Fibroblast of lung (primary cell): ENCODE results near the gene TRPM5. TPM values are rescaled to one million over a fixed set of nuclear protein-coding genes. Genes with fewer than 3 reads are reported as not detected.
A peak's percentile ranks its signal among the peaks of the same experiment; 100 is the strongest.

Experiments used
- DNase-seq, 2 donors: peaks; one replicate each; pipeline versions ENCODE4 v3.0.0 to v3.0.0-alpha.2; 2010; ENCODE audit warnings: low read depth in 2 of 2
- H2AFZ ChIP-seq: 2 replicates; pipeline ENCODE4 v1.5.1; 2012; ENCODE audit warnings: low read length, control low read depth, inconsistent platforms
- H3K27ac ChIP-seq: 2 replicates; pipeline ENCODE4 v1.5.1; 2011; ENCODE audit warnings: low read length, control low read depth; ENCODE audit not compliant: insufficient read depth
- H3K27me3 ChIP-seq: 2 replicates; pipeline ENCODE4 v1.5.1; 2011; ENCODE audit warnings: mild to moderate bottlenecking, low read length; ENCODE audit not compliant: control insufficient read depth, insufficient read depth
- H3K36me3 ChIP-seq: 2 replicates; pipeline ENCODE4 v1.5.1; 2011; ENCODE audit warnings: low read length; ENCODE audit not compliant: control insufficient read depth, insufficient read depth
- H3K4me1 ChIP-seq: 2 replicates; pipeline ENCODE4 v1.5.1; 2011; ENCODE audit warnings: low read length; ENCODE audit not compliant: control insufficient read depth, insufficient read depth; ENCODE audit errors: extremely low read depth
- H3K4me2 ChIP-seq: 2 replicates; pipeline ENCODE4 v1.5.1; 2011; ENCODE audit warnings: low read length, control low read depth; ENCODE audit not compliant: insufficient read depth; ENCODE audit errors: extremely low read depth
- H3K4me3 ChIP-seq, 4 experiments: fragments of 200-600 bp in 1 of 4; sonication (generic) in 1 of 4; replicated peaks in 1 of 4; 2 replicates each; pipeline ENCODE4 v1.5.1; 2011 to 2016; ENCODE audit warnings: low read length in 4 of 4, low read depth in 3 of 4, mild to moderate bottlenecking in 3 of 4, control low read depth in 2 of 4, inconsistent platforms in 1 of 4, mixed read lengths in 1 of 4; ENCODE audit not compliant: insufficient read depth in 1 of 4; ENCODE audit errors: control extremely low read depth in 1 of 4
- H3K79me2 ChIP-seq: 2 replicates; pipeline ENCODE4 v1.5.1; 2012; ENCODE audit warnings: mild to moderate bottlenecking, low read length, inconsistent platforms; ENCODE audit not compliant: control insufficient read depth, insufficient read depth
- H3K9ac ChIP-seq: 2 replicates; pipeline ENCODE4 v1.5.1; 2011; ENCODE audit warnings: mild to moderate bottlenecking, low read length, control low read depth; ENCODE audit not compliant: insufficient read depth
- H3K9me3 ChIP-seq: 2 replicates; pipeline ENCODE4 v1.5.1; 2012; ENCODE audit warnings: low read depth, low read length; ENCODE audit not compliant: control insufficient read depth, insufficient read depth
- H4K20me1 ChIP-seq: 2 replicates; pipeline ENCODE4 v1.5.1; 2011; ENCODE audit warnings: low read length; ENCODE audit not compliant: control insufficient read depth, insufficient read depth; ENCODE audit errors: extremely low read depth
- CTCF ChIP-seq, 2 donors: IDR thresholded peaks in 1 of 2; conservative IDR thresholded peaks in 1 of 2; 1 replicate in 1 of 2; 2 replicates in 1 of 2; pipeline ENCODE4 v1.5.1; 2011 to 2012; ENCODE audit warnings: low read length in 2 of 2, control low read depth in 1 of 2, inconsistent platforms in 1 of 2, low read depth in 1 of 2, mild to moderate bottlenecking in 1 of 2
- EZH2 ChIP-seq: IDR thresholded peaks from 2 replicates; pipeline ENCODE4 v1.5.1; 2012; ENCODE audit warnings: low read length, control low read depth, mild to moderate bottlenecking; ENCODE audit errors: missing control alignments
- polyA plus RNA-seq, 2 donors: library from polyadenylated mRNA; depleted of rRNA in 1 of 2; stranded (reverse) in 1 of 2; unstranded in 1 of 2; fragments of >200 nt; gene quantifications; 2 replicates each; pipeline ENCODE4 v1.2.1, GENCODE V29; 2011 to 2012; ENCODE audit warnings: missing spikeins in 1 of 2
- total RNA-seq: library from RNA; depleted of rRNA; stranded (reverse); fragments of >200 nt; gene quantifications from 2 replicates; pipeline ENCODE4 v1.2.1, GENCODE V29; 2014

TRPM5 gene
- total and polyA plus RNA-seq, 2 donors (not counting 1 experiment from before 2014, with no cell fraction given): not detected

- Histone ChIP-seq H4K20me1 (no peaks in the 10 kb centered on the region), H3K4me1 (no peaks in the 10 kb centered on the region), H3K4me3 (no peak overlapping the region), H3K9me3 (no peaks in the 10 kb centered on the region), H2AFZ (no peak overlapping the region), H3K27me3 (no peaks in the 10 kb centered on the region), H3K27ac (no peak overlapping the region), H3K4me2 (no peak overlapping the region), H3K9ac (no peak overlapping the region), H3K79me2 (no peaks in the 10 kb centered on the region), H3K36me3 (no peaks in the 10 kb centered on the region)
- DNase-seq: peak; percentile 14 to 45
- peak; percentile 72 to 87 for TF ChIP-seq CTCF (conservative IDR thresholded peaks at IDR 0.05 in 1 of 2, IDR thresholded peaks at IDR 0.05 in 1 of 2; ENCODE audit: low read depth in 1 of 2, low read length in 2 of 2)
- no peak for TF ChIP-seq EZH2
Measured at GRCh38 chr11:2428322-2428795, 16.0 kb downstream of the TRPM5 start.

- Histone ChIP-seq H3K4me2 (no peak overlapping the region), H2AFZ (no peak overlapping the region), H4K20me1 (no peaks in the 10 kb centered on the region), H3K9me3 (no peaks in the 10 kb centered on the region), H3K79me2 (no peaks in the 10 kb centered on the region), H3K27me3 (no peaks in the 10 kb centered on the region), H3K27ac (no peak overlapping the region), H3K9ac (no peak overlapping the region), H3K4me1 (no peaks in the 10 kb centered on the region), H3K36me3 (no peaks in the 10 kb centered on the region), H3K4me3 (no peak overlapping the region)
- TF ChIP-seq CTCF (conservative IDR thresholded peaks at IDR 0.05 in 1 of 2, IDR thresholded peaks at IDR 0.05 in 1 of 2; ENCODE audit: low read depth in 1 of 2, low read length in 2 of 2) (no peak), EZH2 (no peak)
- DNase-seq: no peak
Measured at GRCh38 chr11:2427721-2428321, 16.5 kb downstream of the TRPM5 start.

GRCh38 chr11:2426826-2427521, 17.3 kb downstream of the TRPM5 start:
- DNase-seq: no peak
- Histone ChIP-seq H3K9ac (no peak overlapping the region), H3K4me1 (no peaks in the 10 kb centered on the region), H3K4me3 (no peak overlapping the region), H3K27me3 (no peaks in the 10 kb centered on the region), H3K79me2 (no peaks in the 10 kb centered on the region), H3K36me3 (no peaks in the 10 kb centered on the region), H4K20me1 (no peaks in the 10 kb centered on the region), H3K9me3 (no peaks in the 10 kb centered on the region), H3K27ac (no peak overlapping the region), H3K4me2 (no peak overlapping the region), H2AFZ (no peak overlapping the region)
- no peak for TF ChIP-seq EZH2
- no peak for TF ChIP-seq CTCF (conservative IDR thresholded peaks at IDR 0.05 in 1 of 2, IDR thresholded peaks at IDR 0.05 in 1 of 2; ENCODE audit: low read depth in 1 of 2, low read length in 2 of 2)
